Dermis blood vessel endothelial cell (primary cell): ENCODE results near the gene CELSR3. TPM values are rescaled to one million over a fixed set of nuclear protein-coding genes. Genes with fewer than 3 reads are reported as not detected.

Experiments
- DNase-seq: peaks from one replicate; pipeline ENCODE4 v3.0.0; 2010
- total RNA-seq: library from RNA; depleted of rRNA; stranded (reverse); fragments of >200 nt; gene quantifications from 2 replicates; pipeline ENCODE4 v1.2.3, GENCODE V29; 2014

Gene CELSR3
- total RNA-seq, 1 donor from 2014 or later: 0.17 TPM

DNA sequence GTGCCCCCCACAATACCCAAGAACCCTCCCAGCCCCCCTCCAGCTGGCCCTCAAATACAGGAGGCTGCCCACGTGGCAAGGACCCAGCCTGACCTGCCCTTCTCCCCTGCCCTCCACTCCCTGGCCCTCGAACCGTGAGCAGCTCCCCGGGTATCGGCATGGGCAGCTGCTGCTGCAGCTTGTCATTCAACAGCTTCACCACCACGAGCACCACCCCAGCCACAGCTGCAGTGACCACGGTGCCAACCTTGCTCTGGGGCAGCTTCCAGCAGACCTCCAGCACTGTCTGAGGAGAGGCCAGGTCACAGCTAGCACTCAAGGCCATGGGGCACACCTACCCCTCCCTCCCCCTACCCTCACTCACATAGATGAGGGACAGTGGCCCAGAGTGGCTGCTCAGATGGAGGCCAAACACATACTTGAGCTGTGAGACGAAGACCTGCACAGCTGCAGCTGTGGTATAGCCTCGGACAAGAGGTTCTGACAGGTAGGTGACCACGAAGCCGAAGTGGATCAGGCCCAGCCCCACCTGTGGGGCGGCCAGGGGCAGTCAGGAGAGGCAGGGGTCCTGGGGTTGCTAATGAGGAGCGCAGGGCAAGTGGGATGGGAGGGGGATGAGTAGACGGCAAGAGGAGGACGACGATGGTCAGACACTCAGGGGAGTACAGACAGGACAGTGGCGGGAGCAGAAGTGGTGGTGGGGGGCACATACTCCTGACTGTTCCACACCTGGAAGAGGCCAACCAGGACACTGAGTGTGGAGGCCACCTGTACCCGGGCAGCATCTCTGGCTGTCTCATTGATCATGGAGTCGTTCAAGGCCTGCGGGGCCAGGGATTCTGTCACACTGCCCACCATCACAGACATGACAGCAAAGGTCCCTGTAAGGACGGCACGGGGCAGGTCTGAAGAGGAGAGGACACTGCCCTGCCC lies 30.9 kb downstream of the CELSR3 start:
- DNase-seq: no peak

DNA sequence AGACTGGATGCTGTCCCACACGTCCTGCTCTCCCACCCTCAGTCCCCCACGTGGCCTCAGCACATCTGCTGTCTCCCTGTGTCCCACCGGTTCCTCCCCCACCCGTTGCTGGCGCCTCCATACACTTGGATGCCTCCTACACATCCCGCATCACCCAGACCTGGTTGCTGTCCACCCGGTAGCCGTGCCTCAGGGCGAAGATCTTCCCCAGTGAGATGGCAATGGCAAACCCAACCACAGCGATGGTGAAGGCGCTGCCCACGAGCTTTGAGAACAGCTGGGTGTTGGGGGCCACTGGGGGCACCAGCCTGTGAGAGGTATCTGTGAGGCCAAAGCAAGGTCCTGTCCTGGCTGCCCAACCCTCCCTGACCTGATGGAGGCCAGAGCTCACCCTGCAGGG lies 31.9 kb downstream of the CELSR3 start:
- DNase-seq: no peak

DNA sequence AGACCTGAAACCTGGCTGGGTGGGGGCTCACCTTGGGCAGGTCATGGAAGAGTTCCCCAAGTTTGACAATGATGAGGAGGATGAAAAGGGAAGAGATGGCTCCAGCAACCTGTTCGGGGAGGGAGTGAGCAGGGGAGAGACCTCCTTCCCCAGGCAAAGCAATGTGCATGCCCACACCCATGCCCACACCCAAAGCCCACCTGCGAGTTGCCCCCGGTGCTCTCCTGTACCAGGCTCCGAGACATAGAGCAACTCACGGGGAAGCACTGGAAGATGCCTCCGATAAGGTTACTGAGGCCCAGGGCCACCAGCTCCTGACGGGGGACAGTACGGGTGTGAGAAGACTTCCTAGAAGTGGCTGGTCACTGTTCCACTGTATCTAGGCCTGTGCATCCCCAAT lies 32.3 kb downstream of the CELSR3 start:
- no peak for DNase-seq

DNA sequence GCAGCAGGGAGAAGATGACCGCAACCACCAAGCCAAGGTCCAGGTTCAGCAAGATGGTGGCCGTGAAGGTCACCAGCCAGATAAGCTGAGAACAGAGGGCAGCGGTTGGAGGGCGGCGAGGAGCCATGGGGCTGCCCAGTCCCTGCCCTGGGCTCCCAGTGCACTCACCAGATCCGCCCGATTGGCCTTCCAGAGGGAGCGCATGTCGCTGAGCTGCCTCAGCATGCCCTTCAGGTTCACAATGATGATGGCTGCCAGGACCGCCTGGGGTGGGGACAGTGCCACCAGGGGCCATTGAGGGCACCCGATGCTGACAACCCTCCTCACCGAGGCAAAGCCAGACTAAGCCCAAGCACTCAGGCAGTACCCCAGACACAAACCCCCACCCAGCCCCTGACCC lies 32.8 kb downstream of the CELSR3 start:
- no peak for DNase-seq

DNA sequence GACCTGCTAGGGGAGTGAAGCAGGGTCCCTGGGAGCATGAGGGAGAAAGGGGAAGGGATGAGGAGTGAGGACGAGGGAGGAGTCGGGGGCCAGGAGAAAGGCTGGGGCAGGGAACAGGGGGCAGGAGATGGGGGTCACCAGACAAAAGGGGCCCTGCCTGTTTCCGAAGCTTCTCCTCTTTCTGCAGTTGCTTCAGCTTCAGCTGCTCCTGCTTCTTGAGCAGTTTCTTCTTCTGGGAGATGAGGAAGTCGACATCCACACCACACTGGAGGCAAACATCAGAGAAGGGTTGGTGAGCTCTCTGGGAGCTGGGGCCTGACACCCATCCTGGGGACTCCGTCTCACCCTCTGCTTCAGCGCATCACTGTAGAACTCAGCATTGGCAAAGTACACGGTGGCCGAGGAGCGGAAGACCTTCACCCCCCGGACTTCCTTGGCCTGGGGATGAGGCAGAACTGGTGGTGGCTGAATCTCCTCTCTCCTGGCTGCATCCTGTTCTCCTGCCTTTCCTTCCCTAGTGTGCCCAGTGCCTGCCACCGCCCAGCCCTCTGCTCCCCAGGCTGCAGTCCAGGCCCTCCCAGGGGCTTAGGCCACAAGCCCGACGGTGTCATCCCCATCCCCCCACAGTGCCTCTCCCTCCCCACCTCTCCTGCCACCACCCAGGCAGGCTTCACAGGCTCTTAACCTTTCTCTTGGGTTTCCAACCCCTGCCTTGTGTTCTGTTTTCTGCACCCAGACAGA lies 34.2 kb downstream of the CELSR3 start:
- DNase-seq: no peak

DNA sequence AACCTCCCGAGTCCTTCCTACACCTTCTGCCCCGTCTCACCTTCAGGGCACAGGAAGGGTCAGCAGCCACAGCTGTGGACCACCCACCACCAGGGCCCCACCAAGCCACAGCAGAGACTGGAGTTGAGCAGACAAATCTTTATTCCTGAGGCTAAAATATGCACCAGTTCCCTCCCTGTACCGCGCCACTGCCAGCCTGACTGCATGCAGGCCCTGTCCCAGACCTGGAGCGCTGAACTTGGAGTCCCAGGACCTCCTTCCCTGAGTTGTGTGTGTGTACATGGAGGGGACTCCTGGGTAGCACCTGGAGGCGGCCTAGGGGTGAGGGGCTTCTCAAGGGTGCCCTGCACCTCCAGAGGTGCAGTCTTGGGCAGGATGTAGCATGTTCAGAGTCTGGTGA lies 37.1 kb downstream of the CELSR3 start:
- DNase-seq: no peak

DNA sequence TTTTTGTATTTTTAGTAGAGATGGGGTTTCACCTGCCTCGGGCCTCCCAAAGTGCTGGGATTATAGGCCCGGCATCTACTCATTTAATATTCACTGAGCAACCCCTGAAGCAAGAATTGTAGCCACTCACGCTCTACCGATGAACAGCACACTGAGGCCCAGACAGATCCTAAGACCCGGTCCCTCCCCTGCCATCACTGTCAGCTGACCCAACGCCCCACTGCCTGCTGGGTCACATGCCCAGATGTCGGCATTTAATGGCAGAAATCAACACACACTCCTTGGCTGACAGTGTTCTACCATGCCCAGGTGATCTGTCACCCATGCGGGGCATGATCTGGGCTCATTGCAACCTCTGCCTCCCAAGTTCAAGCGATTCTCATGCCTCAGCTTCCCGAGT lies 37.9 kb downstream of the CELSR3 start:
- DNase-seq: no peak

DNA sequence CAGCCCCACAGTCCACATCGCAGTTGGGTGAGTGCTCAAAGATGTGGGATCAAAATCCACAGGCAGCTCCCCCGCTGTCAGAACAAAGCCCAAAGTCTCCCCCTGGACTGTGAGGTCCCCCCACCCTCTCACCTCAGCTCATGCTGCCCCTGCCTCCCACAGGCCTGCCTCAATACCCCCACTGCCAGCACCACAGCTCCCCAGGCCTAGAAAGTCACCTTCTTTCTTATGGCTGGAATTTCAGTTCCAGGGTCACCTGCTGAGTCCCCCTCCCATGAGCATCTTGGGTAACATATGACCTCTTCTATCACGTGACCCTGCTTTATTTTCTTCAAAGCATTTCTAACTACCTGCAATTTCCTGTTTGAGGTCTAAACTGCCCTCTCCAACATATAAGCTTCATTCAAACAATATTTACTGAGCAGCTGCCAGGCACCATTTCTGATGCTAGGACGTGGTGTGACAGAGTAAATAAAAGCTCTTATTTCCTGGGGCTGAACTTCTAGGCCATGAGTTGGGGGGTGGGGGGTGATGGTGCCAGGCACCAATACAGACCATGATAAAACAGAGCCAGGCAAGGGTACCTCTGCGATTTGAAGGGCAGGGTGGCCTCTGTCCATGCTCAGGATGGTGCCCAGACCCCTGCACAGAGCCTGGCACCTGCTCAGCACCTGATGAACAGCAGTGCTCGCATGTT lies 38.7 kb downstream of the CELSR3 start:
- DNase-seq: no peak

DNA sequence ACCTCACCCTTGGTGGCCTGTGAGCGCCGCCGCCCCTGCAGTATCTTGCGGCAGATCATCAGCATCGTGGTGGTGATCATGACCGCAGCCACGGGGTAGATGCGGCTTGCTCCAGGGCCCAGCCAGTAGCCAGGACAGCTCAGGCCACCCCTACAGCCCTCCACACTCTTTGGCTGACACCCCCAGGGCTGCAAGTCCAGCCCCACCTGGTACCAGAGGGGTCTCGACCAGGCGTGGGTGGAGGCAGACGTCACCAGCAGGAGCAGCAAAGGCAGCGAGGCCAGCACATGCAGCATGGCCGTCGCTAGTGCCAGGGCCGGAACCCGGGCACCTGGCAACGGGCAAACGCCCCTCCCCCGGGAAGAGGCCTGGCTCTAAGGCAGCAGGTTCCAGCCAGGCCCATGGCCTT lies 41.2 kb downstream of the CELSR3 start, which contains the start of gene TMEM89:
Gene TMEM89 (minus strand): TSS at position 309 of the 409 bp plus-strand sequence. CDS start 13 bp downstream, at position 296.
- DNase-seq: no peak

DNA sequence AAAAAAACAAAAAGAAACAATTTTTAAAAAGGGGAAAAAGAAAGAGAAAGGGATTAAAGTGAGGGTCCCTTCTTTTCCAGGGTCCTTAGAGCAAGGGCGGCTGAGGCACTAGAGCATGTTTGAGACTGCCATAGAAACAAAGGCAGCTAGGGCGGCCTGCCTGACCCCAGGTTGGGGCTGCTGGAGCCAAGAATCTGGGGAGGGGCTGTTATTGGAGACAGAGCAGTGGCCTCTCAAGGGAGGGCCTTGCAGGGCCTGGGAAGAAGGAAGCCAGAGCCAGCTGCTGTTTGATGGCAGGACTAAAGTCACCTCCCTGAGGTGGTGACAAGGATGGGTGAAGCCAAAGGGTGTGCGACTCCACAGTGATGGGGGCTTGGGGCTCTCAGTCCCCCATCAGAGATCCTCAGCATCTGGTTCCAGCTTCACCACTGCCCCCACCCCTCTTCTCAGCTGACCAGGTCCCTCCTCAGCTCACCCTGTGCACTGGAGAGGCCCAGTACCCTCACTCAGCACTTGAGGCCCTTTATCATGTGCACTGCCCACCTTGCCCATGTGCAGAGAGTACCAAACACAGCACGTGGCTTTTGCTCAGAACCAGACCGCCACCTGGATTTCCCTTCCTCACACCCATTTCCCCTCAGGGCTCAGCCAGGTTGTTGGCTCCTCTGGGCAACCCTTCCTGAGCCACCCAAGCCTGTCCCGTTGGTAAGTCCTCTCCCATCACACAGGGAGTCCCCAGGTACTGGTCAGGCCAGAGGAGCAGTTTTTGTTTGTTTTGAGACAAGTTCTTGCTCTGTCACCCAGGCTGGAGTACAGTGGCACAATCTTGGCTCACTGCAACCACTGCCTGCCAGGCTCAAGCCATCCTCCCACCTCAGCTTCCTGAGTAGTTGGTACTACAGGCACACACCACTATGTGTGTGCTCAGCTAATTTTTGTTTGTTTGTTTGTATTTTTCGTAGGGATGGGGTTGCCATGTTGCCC lies 42.9 kb downstream of the CELSR3 start:
- DNase-seq: no peak

DNA sequence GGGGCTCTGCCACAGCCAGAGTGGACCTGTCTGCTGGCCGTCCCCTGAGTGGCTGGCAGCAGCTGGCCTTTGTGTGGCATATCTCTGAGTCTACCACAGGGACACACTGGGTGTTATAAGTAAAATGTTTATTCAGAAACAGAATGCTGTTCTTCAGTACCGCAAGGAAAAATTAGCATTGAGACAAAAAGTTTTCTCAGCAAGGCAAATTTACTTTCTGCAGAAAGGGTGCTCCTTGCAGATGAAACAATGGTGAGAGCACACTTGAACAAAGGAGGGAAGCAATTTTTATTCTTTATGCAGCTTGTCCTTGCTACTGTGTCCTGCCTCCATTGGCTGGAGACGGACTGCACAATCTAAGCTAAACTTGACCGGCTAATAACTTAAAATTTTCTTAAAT lies 45.1 kb downstream of the CELSR3 start:
- DNase-seq: no peak

DNA sequence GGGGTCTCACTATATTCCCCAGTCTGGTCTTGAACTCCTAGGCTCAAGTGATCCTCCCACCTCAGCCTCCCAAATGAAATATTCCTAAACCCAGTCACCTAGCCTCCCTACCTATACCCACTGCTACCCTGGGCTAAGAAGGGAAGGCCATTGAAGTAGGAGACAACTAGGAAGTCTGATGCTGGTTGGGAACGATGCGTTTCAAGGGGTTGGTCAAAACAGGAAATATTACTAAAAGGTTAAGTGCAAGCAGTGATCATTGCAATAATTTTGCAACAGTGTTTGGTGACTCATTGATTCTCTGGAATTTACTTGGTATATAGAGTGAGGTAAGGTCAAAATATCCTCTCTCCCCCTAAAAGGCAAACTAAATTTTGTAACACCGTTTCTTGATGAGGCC lies 48.6 kb downstream of the CELSR3 start:
- DNase-seq: peak; percentile 55

DNA sequence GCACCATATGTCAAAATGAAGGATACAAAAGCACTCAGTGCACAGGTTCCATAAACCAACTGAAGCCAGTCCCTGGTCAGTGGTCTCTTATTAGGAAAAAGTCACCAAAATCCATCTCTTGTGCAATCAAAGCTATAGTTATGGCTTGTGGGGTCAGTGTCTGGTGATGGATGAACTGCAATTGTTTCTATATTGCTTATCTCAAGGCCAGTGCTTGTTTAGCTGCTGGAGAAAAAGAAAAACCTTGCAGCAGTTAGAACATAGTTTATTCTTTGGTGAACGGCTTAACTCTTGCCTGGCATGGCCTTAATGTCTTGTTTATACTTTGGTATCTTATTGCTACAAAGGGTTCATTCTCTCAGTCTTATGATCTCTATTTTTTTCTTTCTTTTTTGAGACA lies 50.4 kb downstream of the CELSR3 start:
- DNase-seq: no peak

DNA sequence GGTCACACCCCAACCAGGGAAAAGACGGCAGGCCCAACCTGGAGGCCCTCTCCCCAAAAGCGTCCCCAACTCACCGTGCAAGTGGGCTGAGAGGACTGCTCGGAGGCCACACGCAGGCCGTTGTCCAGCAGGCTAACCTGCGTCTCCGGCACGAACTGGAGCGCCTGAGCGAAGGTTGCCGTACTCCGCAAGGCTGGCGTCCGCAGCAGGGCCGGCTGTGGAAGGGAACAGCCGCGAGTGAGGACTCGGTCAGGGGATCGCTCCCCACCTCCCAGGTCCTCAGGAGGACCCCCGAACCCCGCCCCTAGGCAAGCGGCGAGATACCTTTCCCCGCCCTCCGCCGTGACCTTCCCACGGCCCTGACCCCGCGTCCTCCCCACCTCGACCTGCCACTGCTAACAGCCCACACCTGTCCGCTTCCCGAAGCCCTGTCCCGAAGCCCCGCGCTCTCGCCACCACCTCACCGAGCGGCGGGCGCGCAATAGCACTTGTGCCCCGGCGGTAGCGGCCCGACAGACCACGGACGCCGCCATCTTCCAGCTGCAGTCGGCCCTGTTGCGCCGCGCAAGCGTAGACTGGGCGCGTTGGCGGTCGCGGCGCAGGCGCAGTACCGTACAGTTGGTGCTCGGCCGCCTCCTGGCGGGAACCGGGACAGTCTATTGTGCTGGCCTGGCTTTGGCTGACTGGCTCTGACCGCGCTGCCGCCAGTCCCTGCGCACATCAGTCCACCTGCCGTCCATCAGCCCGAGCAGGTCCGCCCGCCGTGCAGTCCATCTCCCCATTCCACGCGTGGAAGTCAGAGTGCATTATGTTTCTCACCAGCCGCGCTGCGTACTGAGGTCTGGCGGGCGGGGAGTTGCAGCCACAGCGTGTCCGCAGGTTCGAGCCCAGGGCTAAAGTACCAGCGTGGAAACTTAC lies 53.3 kb downstream of the CELSR3 start, which contains the start of gene UQCRC1:
Gene UQCRC1 (minus strand): TSS at position 559 of the 918 bp plus-strand sequence. CDS start 26 bp downstream, at position 533.
- peak; percentile 97 for DNase-seq

DNA sequence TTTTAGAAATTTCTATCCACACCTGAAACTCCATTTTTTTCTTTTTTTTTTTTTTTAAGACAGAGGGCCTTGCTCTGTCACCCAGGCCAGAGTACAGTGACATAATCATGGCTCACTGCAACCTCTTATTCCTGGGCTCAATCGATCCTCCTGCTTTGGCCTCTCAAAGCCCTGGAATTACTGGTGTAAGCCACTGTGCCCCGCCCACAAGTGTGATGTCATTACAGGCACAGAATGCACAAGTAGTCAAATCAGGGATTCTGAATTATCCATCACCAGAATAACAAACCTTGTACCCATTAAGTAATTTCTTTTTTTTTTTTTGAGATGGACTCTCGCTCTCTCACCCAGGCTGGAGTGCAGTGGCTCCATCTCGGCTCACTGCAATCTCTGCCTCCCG lies 55.2 kb downstream of the CELSR3 start:
- peak; percentile 21 for DNase-seq

DNA sequence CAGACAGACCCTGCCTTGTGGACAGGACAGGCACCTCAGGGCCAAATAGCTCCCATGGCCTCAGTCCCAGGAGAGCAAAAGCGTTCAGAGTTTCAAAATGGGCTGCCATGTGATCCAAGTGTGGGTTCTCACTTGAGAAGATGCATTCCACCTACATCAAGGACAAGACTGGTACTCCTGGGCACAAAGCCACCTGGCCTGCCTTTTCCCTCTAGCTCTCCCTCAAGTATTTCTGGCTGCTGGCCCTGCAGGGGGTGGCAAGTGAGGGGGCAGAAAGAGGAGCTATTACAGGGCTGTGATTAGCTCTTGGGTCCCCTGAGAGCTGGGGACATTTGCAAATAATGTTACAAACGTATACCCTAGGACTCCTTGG lies 61.1 kb downstream of the CELSR3 start:
- DNase-seq: no peak

DNA sequence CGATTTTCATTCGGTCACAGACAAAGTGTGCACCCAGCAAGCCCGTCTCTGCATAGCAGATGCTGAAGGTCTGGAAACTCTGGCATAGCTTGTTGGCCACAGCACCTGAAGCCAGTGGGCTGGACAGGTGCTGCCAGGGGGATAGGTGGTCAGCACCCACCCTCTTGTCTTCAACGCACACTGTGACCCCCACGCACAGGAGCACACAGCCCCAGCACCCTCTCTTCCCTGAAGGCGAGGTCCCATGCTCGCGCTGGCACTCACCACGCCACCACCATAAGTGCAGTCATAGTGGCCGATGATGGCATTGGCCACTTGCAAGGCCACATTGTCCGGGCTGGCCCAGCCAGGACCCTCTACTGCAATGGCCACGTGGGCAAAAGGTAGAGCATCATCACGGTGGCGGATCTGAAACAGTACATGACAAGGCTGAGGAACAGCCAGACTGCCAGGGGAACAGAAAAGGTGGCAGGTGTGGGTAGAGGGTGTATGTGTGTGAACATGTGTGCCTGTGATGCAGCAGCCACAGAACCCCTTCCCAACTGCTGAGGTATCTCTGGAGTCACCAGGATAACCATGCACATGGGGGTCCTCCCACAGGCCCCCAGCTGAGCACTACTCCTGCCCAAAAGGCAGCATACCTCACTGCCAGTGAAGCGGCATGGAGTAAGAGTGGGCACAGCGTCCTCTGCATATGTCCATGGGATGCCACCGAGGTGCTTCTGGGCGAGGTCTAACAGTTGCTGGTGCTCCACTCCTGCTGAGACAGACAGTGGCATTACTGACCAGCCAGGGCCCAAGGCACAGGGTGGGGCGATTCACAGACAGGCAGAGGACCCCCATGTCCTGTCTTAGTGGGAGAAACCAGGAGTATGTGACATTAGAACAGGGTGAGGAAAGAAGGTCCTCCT lies 61.7 kb downstream of the CELSR3 start:
- no peak for DNase-seq

DNA sequence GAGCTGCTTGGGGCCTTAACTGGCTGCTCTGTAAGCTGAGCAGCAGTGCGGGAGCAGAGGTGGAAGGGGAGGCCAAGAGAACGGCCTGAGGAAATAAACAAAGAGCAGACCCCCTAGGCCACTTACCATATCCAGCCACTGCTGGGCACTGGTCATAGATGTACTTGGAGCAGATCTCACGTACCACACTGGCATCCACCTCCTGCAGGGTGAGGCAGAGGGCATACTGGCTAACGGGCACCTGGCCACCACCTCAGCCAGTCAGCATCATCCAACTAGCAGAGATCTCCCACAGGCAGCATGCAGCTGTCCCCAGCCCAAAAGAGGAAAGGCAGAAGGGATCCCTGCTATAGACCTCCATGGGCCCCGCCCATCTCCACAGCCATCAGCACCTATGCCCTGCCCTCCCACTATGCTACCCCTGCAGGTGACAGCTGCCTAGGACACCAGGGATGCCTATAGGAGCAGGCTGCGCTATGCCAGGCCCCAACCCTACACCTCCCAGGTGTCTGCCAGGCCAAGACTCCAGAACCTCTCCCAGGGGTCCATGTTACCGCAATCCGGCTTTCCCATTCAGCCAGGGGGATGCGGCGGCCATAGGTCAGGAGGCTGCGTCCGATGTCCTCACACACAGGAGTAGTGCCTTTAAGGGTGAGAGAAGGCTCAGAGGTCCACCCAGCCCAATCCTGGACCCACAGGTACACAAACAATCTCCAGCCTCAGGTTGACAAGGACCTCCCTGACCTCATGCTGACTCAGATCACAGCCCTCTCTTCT lies 63.0 kb downstream of the CELSR3 start:
- no peak for DNase-seq

DNA sequence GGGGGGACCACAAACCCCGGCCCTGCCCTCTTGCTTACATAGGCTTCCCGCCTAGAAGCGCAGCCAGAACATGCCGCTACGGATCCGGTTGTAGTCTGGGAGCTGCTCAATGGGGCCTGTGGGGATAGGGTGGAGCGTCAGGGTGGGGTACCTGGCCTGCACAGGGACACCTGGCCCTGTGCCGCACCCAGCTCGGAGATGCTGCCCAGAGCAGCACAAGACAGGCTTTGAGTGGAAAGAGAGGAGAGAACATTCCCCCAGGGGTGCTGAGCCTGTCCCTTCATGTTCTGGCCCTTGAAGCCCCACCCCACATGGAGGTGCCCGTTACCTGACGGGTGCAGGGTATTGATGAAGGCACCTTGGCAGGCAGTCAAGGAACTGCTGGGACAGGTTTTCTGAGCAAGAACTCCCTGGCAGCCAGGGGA lies 63.6 kb downstream of the CELSR3 start:
- no peak for DNase-seq
